CD14-positive monocyte (primary cell): Measurements from ENCODE around the gene CACNA1D. TPM values are rescaled to one million over a fixed set of nuclear protein-coding genes. Genes with fewer than 3 reads are reported as not detected.

ENCODE experiments used
- DNase-seq, 3 donors: peaks; one replicate each; pipeline ENCODE4 v3.0.0-alpha.2; 2011 to 2022
- H2AFZ ChIP-seq: 2 replicates; pipeline ENCODE4 v1.6.0; 2012; ENCODE audit warnings: mild to moderate bottlenecking, low read depth, low read length, inconsistent platforms; ENCODE audit not compliant: insufficient read depth, poor library complexity, severe bottlenecking
- H3K27ac ChIP-seq, 2 donors: 1 replicate in 1 of 2; 2 replicates in 1 of 2; pipeline ENCODE4 v1.5.1; 2012 to 2013; ENCODE audit warnings: low read length in 2 of 2, control low read depth in 1 of 2, inconsistent platforms in 1 of 2, low read depth in 1 of 2, mild to moderate bottlenecking in 1 of 2
- H3K27me3 ChIP-seq, 2 donors: one replicate each; pipeline versions ENCODE4 v1.6.0 to v1.6.1; 2011 to 2013; ENCODE audit warnings: low read length in 2 of 2; ENCODE audit not compliant: control insufficient read depth in 2 of 2, insufficient read depth in 2 of 2
- H3K36me3 ChIP-seq, 2 donors: replicated peaks in 1 of 2; 1 replicate in 1 of 2; 2 replicates in 1 of 2; pipeline versions ENCODE4 v1.5.1 to v1.6.1; 2012 to 2013; ENCODE audit warnings: low read length in 2 of 2, control low read depth in 1 of 2, inconsistent platforms in 1 of 2, mild to moderate bottlenecking in 1 of 2; ENCODE audit not compliant: insufficient read depth in 2 of 2, control insufficient read depth in 1 of 2
- H3K4me1 ChIP-seq, 2 donors: 1 replicate in 1 of 2; 2 replicates in 1 of 2; pipeline versions ENCODE4 v1.5.1 to v1.6.1; 2012 to 2013; ENCODE audit warnings: low read length in 2 of 2, control low read depth in 1 of 2, inconsistent platforms in 1 of 2, mild to moderate bottlenecking in 1 of 2, moderate library complexity in 1 of 2; ENCODE audit not compliant: insufficient read depth in 2 of 2, control insufficient read depth in 1 of 2
- H3K4me2 ChIP-seq: replicated peaks from 2 replicates; pipeline ENCODE3; 2012; ENCODE audit warnings: low read length, moderate library complexity, mild to moderate bottlenecking; ENCODE audit not compliant: poor library complexity, severe bottlenecking; ENCODE audit errors: extremely low read depth
- H3K4me3 ChIP-seq, 3 experiments: fragments of 200-600 bp in 1 of 3; sonication (generic) in 1 of 3; replicated peaks in 1 of 3; 1 replicate in 2 of 3; 2 replicates in 1 of 3; pipeline ENCODE4 v1.5.1; 2011 to 2013; ENCODE audit warnings: low read length in 3 of 3, mild to moderate bottlenecking in 3 of 3, control low read depth in 2 of 3, low read depth in 2 of 3, inconsistent platforms in 1 of 3, moderate library complexity in 1 of 3
- H3K79me2 ChIP-seq: 2 replicates; pipeline ENCODE4 v1.6.0; 2012; ENCODE audit warnings: mild to moderate bottlenecking, control low read depth, inconsistent platforms, low read length, moderate library complexity; ENCODE audit not compliant: insufficient read depth
- H3K9ac ChIP-seq: 2 replicates; pipeline ENCODE4 v1.6.0; 2017; ENCODE audit warnings: low read length, mild to moderate bottlenecking; ENCODE audit not compliant: insufficient read depth, poor library complexity, severe bottlenecking
- H3K9me3 ChIP-seq, 2 donors: replicated peaks in 1 of 2; 1 replicate in 1 of 2; 2 replicates in 1 of 2; pipeline versions ENCODE4 v1.5.1 to v1.6.1; 2012 to 2013; ENCODE audit warnings: low read length in 2 of 2, control low read depth in 1 of 2; ENCODE audit not compliant: control insufficient read depth in 1 of 2, insufficient read depth in 1 of 2
- H4K20me1 ChIP-seq: 2 replicates; pipeline ENCODE4 v1.6.0; 2012; ENCODE audit warnings: mild to moderate bottlenecking, low read length, control low read depth, moderate library complexity; ENCODE audit not compliant: insufficient read depth
- H3K27ac Mint-ChIP-seq, 7 donors: one replicate each; pipeline ENCODE4 v1.8.0; 2020; ENCODE audit warnings: mild to moderate bottlenecking in 7 of 7, mixed read lengths in 7 of 7, moderate library complexity in 6 of 7, inconsistent platforms in 2 of 7
- H3K27me3 Mint-ChIP-seq, 3 donors: one replicate each; pipeline ENCODE4 v1.8.0; 2021 to 2022; ENCODE audit warnings: low read depth in 3 of 3, mild to moderate bottlenecking in 3 of 3, mixed read lengths in 3 of 3, moderate library complexity in 3 of 3, inconsistent platforms in 1 of 3
- H3K36me3 Mint-ChIP-seq, 2 donors: one replicate each; pipeline ENCODE4 v1.8.0; 2020; ENCODE audit warnings: mixed read lengths in 2 of 2, inconsistent platforms in 1 of 2, mild to moderate bottlenecking in 1 of 2
- H3K4me1 Mint-ChIP-seq: one replicate; pipeline ENCODE4 v1.8.0; 2020; ENCODE audit warnings: mild to moderate bottlenecking, mixed read lengths
- H3K4me3 Mint-ChIP-seq, 2 donors: one replicate each; pipeline ENCODE4 v1.8.0; 2020; ENCODE audit warnings: mild to moderate bottlenecking in 2 of 2, mixed read lengths in 2 of 2, moderate library complexity in 1 of 2
- H3K9me3 Mint-ChIP-seq, 7 donors: one replicate each; pipeline ENCODE4 v1.8.0; 2020 to 2022; ENCODE audit warnings: mixed read lengths in 7 of 7, mild to moderate bottlenecking in 6 of 7, moderate library complexity in 6 of 7, inconsistent platforms in 2 of 7
- WGBS: methylation state at CpG from one replicate; pipeline ENCODE4 v1.1.5; 2013; ENCODE audit warnings: missing lambda C conversion rate; ENCODE audit not compliant: insufficient coverage; 5-methylcytosine and 5-hydroxymethylcytosine counted together
- intact Hi-C, 2 donors: fragments of 100-400 bp; cut with micrococcal nuclease; formaldehyde crosslinking; loops; one replicate each; pipeline versions ENCODE4 v1.15.0 to v1.15.1; 2023
- polyA plus RNA-seq, 3 donors: library from polyadenylated mRNA; depleted of rRNA in 1 of 3; unstranded in 2 of 3; stranded (reverse) in 1 of 3; fragments of 300-500 nt in 2 of 3; fragments of >200 nt in 1 of 3; fragmentation: Illumina TruSeq in 2 of 3; gene quantifications; 1 replicate in 2 of 3; 2 replicates in 1 of 3; pipeline ENCODE4 v1.2.3, GENCODE V29; 2012 to 2021
- TF ChIP-seq, protein P1 (sequence below): fragments of 200-600 bp; IDR thresholded peaks from one replicate; pipeline ENCODE4 v1.8.0; 2022; ENCODE audit warnings: antibody characterized with exemption, mild to moderate bottlenecking

Gene CACNA1D
- polyA plus RNA-seq, 3 donors = 0.29 to 1.2 (median 0.98) TPM

DNA sequence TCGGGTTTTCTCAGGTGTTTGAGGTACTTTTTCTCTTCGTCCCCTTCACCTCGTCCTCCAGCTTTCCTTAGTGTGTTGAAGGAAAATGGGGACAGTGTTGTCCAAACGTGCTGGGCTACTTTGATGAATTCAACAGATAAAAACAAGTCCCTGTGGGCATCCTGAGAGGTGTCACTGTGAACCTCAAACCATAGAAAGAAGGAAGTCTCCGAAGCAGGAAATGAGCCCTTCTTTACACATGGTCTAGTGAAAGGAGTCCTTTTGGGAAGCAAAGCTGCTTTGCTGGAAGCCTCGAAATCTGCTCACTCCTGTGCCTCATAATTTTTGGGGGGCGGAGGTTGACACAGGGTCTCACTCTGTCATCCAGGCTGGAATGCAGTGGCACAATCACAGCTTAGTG is 362.6 kb downstream of the CACNA1D start:
- Histone ChIP-seq H3K4me2 (no peak overlapping the region), H3K27me3 (peaks cover 0 to 4% of the 10 kb centered on the region in 2 donors), H4K20me1 (no peaks in the 10 kb centered on the region), H3K27ac (no peak overlapping the region), H3K9me3 (no peaks in the 10 kb centered on the region), H3K79me2 (no peaks in the 10 kb centered on the region), H3K4me3 (no peak overlapping the region), H3K4me1 (no peaks in the 10 kb centered on the region), H3K36me3 (peaks cover 3 to 33% of the 10 kb centered on the region in 2 donors), H2AFZ (no peak overlapping the region), H3K9ac (no peak overlapping the region)
- 23% methylated on average over 4 of the region's 7 CpGs for WGBS
- Mint-ChIP-seq H3K4me3 (no peak overlapping the region), H3K4me1 (peaks cover 6% of the 10 kb centered on the region), H3K36me3 (peaks cover 13 to 22% of the 10 kb centered on the region in 2 donors), H3K9me3 (no peaks in the 10 kb centered on the region), H3K27me3 (peaks cover 3 to 14% (median 8%) of the 10 kb centered on the region in 3 donors), H3K27ac (no peak overlapping the region)
- intact Hi-C loops = no loop called here
- TF ChIP-seq, protein P1, sequence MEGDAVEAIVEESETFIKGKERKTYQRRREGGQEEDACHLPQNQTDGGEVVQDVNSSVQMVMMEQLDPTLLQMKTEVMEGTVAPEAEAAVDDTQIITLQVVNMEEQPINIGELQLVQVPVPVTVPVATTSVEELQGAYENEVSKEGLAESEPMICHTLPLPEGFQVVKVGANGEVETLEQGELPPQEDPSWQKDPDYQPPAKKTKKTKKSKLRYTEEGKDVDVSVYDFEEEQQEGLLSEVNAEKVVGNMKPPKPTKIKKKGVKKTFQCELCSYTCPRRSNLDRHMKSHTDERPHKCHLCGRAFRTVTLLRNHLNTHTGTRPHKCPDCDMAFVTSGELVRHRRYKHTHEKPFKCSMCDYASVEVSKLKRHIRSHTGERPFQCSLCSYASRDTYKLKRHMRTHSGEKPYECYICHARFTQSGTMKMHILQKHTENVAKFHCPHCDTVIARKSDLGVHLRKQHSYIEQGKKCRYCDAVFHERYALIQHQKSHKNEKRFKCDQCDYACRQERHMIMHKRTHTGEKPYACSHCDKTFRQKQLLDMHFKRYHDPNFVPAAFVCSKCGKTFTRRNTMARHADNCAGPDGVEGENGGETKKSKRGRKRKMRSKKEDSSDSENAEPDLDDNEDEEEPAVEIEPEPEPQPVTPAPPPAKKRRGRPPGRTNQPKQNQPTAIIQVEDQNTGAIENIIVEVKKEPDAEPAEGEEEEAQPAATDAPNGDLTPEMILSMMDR = no peak
- no peak for DNase-seq

DNA sequence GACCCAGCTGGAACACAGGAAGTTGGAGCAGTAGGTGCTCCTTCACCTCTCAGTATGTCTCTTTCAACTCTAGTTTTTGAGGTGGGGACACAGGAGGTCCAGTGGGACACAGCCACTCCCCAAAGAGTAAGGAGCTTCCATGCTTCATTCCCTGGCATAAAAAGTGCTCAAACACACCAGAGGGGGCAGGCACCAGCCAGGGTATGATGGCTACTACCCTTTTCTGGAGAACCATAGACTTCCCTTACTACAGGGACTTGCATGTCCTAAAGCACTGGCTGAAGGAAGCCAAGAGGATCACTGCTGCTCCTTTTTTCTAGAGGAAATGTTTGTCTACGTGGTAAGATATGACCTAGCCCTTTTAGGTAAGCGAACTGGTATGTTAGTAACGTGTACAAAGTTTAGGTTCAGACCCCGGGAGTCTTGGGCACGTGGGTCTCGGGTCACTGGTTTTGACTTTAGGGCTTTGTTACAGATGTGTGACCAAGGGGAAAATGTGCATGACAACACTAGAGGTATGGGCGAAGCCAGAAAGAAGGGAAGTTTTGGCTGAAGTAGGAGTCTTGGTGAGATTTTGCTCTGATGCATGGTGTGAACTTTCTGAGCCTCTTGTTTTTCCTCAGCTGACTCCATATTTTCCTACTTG is 363.8 kb downstream of the CACNA1D start:
- Histone ChIP-seq H3K27ac (no peak overlapping the region), H3K79me2 (no peaks in the 10 kb centered on the region), H2AFZ (no peak overlapping the region), H3K27me3 (peaks cover 0 to 2% of the 10 kb centered on the region in 2 donors), H3K36me3 (peaks cover 5 to 45% of the 10 kb centered on the region in 2 donors), H3K9me3 (no peaks in the 10 kb centered on the region), H4K20me1 (no peaks in the 10 kb centered on the region), H3K4me1 (no peaks in the 10 kb centered on the region), H3K9ac (no peak overlapping the region), H3K4me2 (no peak overlapping the region), H3K4me3 (no peak overlapping the region)
- TF ChIP-seq, protein P1 = no peak
- Mint-ChIP-seq H3K36me3 (peaks cover 22 to 35% of the 10 kb centered on the region in 2 donors), H3K4me1 (peaks cover 6% of the 10 kb centered on the region), H3K27me3 (peaks cover 3 to 12% (median 4%) of the 10 kb centered on the region in 3 donors), H3K4me3 (no peak overlapping the region), H3K9me3 (no peaks in the 10 kb centered on the region), H3K27ac (no peak overlapping the region)
- no peak for DNase-seq
- 82% methylated on average over 7 of the region's 7 CpGs for WGBS
- intact Hi-C loops = no loop called here
